ENCODE data around the gene LIPF. TPM values are rescaled to one million over a fixed set of nuclear protein-coding genes. Genes with fewer than 3 reads are reported as not detected.
A peak's percentile ranks its signal among the peaks of the same experiment; 100 is the strongest.
"Not testable (repeated sequence)": the region's sequence is repeated elsewhere in the genome, so short reads cannot be mapped to it uniquely, and the experiment has no call there.

Gene LIPF
- not detected in 2 replicates for total RNA-seq

GRCh38 chr10:88664142-88664541 is at the start of gene LIPF:
Gene LIPF (plus strand): TSS chr10:88664442. CDS start chr10:88667298, 2,856 bp downstream.
- DNase-seq = no peak

GRCh38 chr10:88616250-88616977 is 47.8 kb upstream of the LIPF start:
- no peak for DNase-seq

- no peak for DNase-seq
Observed at GRCh38 chr10:88617772-88618300, 46.4 kb upstream of the LIPF start.

- no peak for DNase-seq
Observed at GRCh38 chr10:88618496-88618895, 45.7 kb upstream of the LIPF start.

GRCh38 chr10:88620441-88620840 is 43.8 kb upstream of the LIPF start:
- no peak for DNase-seq

- DNase-seq = no peak
Observed at GRCh38 chr10:88623835-88624234, 40.4 kb upstream of the LIPF start.

GRCh38 chr10:88624840-88625239 is 39.4 kb upstream of the LIPF start:
- DNase-seq = no peak

GRCh38 chr10:88640186-88640585 is 24.1 kb upstream of the LIPF start:
- no peak for DNase-seq

- no peak for DNase-seq
Observed at GRCh38 chr10:88642209-88642608, 22.0 kb upstream of the LIPF start.

GRCh38 chr10:88642963-88643362 is 21.3 kb upstream of the LIPF start:
- no peak for DNase-seq

- DNase-seq = peak; percentile 60
Observed at GRCh38 chr10:88647061-88647615, 17.1 kb upstream of the LIPF start.

- peak; percentile 66 for DNase-seq
Observed at GRCh38 chr10:88651101-88651551, 13.1 kb upstream of the LIPF start.

GRCh38 chr10:88652616-88653015 is 11.6 kb upstream of the LIPF start:
- DNase-seq = no peak

GRCh38 chr10:88657901-88658300 is 6.3 kb upstream of the LIPF start:
- DNase-seq = no peak

GRCh38 chr10:88659725-88660597 is 4.3 kb upstream of the LIPF start:
- DNase-seq = no peak

GRCh38 chr10:88660598-88660884 is 3.7 kb upstream of the LIPF start:
- DNase-seq = peak; percentile 27

GRCh38 chr10:88661018-88661417 is 3.2 kb upstream of the LIPF start:
- DNase-seq = peak; percentile 45

- no peak for DNase-seq
Observed at GRCh38 chr10:88661577-88661976, 2.7 kb upstream of the LIPF start.

- not testable (repeated sequence) for DNase-seq
Observed at GRCh38 chr10:88663153-88663552, 1.1 kb upstream of the LIPF start.

GRCh38 chr10:88668465-88668864 is 4.2 kb downstream of the LIPF start:
- peak; percentile 50 for DNase-seq

GRCh38 chr10:88670497-88670896 is 6.3 kb downstream of the LIPF start:
- DNase-seq = no peak

GRCh38 chr10:88672041-88672440 is 7.8 kb downstream of the LIPF start:
- DNase-seq = no peak

GRCh38 chr10:88676283-88677060 is 12.2 kb downstream of the LIPF start:
- no peak for DNase-seq
